NCI-H2227 (cell line): ENCODE data around the gene PRF1.
"Not testable (repeated sequence)": the region's sequence is repeated elsewhere in the genome, so short reads cannot be mapped to it uniquely, and the experiment has no call there.

ENCODE experiments used
- DNase-seq: peaks from one replicate; lab custom pipeline; 2025; ENCODE audit not compliant: unreplicated experiment; lab: John Stamatoyannopoulos, UW

The PRF1 gene

DNA sequence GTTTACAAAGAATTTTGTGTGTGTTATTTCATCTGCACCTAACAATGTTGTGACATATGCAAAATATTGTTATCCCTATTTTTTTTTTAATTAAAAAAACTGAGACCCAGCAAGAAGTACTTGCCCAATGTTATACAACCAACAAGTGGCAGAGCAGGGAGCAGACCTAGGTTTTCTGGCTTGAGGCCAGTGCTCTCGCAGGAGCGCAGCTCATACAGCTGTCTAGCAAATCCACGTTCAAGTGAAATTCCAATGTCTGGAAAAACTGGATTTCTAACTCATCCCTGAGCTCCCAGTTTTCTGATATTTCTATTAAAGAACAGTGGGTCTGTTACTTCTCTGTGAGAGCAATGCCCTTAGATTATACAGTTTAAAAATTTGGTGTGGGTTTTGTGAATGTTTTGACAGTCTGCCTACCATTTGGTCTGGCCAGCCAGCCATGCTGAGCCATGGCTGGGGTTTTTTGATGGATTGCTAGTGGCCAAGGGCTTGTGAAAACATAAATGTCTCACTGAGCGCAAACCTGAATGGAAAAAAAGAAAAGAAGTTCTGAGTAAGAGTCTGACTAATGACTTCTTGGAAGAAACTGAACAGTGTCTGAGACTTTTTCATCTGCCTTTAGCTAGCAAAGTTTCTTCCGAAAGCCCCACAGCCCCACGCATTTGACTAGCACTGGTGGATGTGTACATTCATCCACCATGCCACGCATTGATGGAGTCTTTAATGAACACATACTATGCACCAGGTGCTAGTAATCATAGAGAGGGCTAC, 15.4 kb upstream of the PRF1 start:
- no peak for DNase-seq

DNA sequence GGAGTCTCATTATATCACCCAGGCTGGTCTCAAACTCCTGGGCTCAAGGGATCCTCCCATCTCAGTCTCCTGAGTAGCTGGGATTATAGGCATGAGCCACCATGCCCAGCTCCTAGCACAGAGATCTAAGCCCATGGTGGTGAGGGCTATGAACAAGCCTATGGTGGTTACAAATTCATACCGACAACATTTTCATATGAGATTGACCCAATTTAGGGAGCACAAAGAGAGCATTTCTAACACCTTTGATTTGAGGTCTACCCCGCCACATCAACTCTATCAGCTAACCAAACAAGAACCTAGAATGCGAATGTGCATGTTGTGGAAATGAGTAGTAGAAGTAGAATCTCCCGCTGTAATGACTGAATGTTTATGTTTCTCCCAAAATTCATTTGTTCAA, 14.2 kb upstream of the PRF1 start:
- DNase-seq = no peak

DNA sequence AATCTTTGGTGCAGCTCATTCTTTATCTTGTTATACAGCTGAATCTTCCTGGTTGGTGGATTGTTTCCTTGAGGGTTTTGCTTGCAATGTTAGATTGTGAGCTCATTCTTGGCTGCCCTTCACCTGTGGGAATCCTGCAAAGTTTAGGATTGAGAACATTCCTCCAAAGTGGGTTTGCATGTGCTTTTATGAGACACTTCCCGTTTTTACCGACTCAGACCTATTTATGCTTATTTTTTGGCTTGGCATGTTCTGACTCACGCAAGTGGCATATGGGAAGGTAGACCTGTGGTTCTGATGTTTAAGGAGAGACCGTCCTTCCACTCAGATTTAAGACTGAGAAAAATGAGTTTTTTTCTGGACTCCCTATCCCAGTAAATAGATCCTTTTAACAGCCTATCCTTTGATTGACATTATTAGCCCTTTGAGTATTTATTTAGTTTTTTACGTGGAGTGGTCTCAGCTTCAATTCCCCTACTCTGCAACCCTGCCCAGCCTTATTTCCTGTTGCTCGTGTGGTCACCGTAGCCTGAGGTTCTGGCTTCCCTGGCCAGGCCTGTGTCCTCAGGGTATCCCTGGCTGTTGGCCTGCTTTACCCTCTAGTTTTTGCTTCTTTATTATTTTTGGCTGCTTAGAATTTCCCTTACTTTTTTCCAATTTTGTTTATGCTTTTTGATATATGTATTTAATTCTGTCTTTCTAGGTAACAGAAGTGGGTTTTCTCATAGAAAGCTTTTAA, 13.4 kb upstream of the PRF1 start:
- DNase-seq = no peak

DNA sequence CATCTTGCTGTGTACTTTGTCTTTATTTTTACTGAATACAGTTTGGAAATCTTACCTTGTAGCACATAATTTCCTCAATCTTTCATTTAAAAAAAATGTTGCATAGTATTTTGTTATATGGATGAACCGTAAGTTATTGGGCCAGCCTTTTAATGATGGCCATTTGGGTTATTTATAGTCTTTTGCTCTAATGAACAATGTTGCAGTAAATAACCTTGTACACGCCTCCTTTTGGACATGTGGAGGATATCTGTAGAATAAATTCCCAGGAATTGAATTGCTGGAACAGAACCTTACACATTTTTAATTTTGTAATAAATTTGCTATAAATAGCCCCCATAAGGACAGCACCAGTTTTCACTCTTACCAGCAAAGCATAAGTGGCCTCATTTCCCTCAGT, 12.7 kb upstream of the PRF1 start:
- DNase-seq = no peak

DNA sequence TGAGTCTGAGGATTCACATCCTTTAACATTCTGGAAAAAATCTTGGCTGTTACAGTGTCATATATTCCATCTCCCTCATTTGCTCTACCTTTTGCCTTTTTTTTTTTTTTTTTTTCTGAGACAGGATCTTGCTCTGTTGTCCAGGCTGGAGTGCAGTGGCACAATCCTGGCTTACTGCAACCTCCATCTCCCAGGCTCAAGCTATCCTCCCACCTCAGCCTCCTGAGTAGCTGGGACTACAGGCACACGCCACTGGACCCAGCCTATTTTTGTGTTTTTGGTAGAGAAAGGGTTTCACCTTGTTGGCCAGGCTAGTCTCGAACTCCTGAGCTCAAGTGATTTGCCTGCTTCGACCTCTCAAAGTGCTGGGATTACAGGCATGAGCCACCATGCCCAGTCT, 11.8 kb upstream of the PRF1 start:
- not testable (repeated sequence) for DNase-seq

DNA sequence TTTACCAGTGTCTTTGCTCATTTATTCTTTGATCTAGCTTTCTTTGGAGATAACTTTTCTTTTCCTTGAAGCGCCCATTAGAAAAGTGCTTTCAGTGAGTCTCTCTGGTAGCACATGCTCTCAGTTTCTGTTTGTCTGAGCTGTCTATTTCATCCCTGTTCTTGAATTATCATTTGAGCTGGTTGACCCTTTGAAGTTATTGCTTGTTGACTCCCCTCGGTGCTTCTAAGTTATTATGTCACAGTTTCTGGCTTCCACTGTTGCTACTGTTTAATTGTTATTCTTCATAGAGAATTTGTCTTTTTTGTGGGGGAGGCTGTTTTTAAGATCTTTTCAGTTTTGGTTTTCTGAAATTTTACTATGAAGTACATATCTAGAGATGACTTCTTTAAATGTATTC, 11.4 kb upstream of the PRF1 start:
- no peak for DNase-seq

DNA sequence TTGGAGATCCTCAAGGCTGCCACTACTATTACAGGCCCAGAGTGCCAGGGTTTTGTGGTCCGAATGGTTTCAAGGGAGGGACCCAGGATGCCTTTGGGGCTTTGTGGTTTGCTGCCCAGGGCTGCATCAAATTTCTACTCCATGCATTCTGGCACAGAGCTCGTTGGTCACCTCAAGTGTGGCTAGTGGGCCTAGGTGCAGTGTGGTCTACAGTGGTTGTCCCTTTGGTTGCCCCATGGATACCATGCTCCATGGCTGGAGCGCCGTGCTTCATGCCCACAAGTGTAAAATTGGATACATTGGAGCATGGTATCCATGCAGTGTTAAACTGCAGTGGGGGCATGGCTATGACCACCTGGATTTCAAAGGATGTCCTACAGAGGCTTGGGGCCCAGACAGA, 5.4 kb upstream of the PRF1 start:
- DNase-seq = no peak

DNA sequence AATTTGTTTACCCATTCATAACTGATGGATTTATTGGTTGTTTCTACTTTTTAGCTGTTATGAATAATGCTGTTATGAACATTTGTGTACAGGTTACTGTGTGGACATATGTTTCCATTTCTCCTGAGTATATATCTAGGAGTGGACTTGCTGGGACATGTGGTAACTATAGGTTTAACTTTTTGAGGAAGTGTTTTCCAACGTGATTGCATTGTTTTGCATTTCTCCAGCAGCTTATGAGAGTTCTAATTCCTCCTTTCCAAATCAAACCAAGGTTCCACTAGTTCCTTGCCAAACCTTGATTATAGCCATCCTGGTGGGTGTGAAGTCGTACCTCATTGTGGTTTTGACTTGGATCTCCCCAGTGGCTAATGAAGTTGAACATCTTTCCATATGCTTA, 2.6 kb upstream of the PRF1 start:
- no peak for DNase-seq

DNA sequence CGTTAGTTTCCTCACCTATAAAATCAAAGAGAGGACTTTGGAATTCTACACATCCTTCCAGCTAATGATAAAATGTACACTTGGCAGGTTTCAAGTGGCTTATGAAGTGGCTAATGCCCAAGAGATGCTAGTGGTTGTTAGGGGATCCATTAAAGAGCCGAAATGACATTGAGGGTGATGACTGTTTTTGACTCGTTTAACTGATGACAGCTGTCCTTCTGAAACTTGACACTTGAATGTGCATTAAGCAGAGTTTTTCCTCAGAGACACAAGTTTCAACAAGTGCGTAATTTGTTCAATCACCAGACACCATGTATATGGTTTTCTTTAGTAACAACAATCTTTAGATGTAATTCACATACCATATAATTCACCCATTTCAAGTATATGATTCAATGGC, 1.6 kb upstream of the PRF1 start:
- DNase-seq = no peak

DNA sequence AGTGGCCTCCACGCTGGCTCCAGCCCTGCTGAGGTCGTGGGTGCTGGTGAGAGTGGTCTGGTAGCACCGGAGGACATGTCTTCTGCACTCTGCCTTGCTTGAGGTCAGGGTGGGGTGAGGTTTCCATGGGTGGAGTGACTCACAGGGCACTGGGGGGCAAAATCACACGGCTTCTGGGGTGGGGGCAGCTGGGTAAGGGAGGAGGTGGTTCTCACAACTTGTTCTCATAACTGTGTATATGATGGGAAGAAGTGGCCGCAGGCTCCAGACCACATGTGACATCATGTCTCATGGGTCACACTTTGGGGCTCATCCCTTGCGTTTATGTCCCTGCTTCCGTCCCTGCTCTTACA, 884 bp upstream of the PRF1 start:
- no peak for DNase-seq

DNA sequence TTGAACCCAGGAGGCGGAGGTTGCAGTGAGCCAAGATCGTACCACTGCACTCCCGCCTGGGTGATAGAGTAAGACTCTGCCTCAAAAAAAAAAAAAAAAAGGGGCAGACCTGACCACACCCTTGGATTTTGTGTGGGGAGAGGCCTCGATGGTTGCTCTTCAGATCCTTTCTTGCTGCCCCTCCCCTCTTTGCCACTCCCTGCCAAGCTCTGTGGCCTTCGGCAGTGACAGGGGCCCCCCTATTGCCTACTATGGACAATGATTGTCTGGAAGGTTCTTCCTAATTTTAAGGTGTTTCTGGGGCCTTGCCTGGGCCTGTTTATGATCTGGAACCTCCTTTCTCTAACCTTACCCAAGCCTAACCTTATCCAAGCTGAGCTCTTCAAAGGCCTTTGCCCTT, 795 bp downstream of the PRF1 start:
- no peak for DNase-seq

DNA sequence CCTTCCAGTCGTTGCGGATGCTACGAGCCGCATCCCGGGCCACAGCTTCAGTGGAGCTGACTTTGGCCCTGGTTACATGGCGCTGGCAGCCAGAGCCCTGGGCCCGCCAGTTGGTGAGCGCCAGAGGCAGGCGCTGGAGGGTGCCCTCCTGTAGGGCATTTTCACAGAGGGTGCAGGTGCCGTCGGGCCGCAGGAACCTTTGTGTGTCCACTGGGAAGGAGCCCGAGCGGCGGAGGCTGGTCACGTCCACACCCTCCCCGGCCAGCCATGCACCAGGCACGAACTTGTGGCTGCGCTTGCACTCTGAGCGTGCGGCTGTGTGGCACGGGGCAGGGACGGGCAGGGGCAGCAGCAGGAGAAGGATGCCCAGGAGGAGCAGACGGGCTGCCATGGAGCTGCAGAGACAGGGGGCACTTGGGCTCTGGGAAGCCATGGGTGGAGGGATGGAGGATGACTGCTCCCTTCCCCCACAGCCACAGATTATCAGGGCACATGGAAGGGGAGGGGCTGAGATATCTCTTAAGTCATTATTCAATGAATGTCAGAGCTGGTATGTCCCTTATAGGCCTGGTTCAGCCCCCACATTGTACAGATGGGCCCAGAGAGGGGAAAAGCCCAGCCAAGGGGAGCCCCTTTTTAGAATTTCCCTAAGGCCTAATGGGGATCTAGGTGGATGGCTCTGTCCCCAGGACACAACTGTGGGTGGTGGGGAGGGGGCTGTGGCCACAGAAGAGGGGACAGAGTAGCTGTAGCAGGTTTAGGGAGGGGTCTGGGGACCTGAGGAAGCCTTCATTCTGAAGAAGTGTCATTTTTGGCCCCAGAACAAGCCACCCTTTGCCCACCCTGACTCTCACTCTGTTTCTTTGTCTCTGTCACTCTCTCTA, 1.8 kb downstream of the PRF1 start:
- no peak for DNase-seq

DNA sequence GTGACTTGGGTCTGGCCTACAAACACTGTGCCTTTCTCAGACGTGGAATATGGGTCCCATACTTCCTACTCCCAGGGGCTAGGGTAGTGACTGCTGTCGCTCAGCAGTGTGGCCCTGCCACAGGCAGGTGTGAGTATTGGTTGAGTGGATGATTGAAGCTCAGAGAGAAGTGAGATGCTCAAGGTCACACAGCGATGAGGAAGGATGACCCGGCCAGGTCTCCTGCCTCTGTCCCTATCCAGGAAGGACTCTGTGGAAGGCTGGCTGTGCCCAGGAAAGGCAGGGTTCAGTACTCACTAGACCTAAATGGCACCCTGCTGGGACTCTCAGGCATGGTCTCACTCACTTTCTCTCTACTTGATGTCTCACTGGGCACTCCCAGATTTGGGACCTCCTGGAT, 2.8 kb downstream of the PRF1 start:
- DNase-seq = no peak

DNA sequence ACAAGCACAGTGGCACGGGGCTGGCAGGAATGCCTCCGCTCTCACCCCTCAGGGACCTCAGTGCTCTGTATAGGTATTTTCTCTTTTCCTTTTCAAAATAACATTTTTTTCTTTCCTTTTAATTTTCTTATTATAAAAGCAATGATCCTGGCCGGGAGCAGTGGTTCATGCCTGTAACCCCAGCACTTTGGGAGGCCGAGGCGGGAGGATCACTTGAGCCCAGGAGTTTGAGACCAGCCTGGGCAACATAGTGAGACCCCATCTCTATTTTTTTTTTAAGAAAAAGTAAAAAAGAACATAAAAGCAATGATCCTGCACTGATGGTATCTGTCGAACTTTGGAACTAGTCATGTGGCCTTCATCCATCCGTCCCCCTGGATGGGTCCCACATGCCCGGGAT, 3.2 kb downstream of the PRF1 start:
- no peak for DNase-seq

DNA sequence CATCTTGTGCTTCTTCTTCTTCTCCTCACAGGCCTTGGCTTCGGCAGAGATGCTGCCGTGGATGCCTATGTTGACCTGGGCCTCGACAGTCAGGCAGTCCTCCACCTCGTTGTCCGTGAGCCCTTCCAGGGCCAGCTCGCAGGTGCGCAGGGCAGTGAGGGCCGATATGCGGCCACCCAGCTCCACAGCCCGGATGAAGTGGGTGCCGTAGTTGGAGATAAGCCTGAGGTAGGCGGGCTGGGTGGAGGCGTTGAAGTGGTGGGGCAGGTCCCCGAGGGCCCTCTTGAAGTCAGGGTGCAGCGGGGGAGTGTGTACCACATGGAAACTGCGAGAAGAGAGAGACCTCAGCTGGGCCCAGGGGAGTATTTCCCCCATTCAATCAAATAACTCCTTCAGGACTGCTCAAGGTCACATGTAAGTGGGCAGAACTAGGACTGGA, 3.7 kb downstream of the PRF1 start:
- no peak for DNase-seq

DNA sequence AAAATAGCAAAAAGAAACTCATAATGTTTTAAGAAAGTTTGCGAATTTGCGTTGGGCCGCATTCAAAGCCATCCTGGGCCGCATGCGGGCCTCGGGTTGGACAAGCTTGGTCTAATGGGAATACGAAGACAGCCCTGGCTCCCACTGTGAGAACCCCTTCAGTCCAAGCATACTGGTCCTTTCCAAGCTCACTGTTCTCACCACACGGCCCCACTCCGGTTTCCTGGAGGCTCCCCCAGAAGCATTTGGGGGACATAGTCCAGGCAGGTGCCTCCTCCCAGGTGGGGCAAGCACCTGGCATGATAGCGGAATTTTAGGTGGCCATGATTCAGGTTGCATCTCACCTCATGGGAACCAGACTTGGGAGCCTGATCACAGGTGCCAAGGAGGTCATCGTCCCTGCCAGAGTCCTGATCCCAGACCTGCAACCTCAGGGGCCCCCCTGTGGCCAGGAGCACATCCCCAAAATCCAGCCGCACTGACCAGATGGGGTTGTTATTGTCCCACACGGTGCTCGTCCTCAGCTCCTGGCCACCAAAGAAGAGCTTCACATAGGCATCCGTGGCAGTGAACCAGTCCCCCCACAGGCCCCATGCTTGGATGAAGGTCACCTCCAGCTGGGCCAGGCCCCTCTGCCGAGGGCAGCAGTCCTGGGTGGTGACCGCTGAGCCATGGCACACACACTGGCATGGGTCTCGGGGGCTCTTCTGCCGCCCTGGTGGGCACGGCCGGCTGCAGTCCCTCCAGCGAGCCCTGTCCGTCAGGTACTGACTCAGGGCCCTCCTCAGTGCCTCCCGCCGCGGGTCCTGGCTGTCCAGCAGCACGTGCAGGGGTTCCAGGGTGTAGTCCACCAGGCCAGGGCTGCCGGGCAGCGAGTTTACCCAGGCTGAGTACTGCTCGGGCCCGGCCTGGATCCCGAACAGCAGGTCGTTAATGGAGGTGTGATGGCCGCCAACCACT, 4.4 kb downstream of the PRF1 start:
- no peak for DNase-seq

DNA sequence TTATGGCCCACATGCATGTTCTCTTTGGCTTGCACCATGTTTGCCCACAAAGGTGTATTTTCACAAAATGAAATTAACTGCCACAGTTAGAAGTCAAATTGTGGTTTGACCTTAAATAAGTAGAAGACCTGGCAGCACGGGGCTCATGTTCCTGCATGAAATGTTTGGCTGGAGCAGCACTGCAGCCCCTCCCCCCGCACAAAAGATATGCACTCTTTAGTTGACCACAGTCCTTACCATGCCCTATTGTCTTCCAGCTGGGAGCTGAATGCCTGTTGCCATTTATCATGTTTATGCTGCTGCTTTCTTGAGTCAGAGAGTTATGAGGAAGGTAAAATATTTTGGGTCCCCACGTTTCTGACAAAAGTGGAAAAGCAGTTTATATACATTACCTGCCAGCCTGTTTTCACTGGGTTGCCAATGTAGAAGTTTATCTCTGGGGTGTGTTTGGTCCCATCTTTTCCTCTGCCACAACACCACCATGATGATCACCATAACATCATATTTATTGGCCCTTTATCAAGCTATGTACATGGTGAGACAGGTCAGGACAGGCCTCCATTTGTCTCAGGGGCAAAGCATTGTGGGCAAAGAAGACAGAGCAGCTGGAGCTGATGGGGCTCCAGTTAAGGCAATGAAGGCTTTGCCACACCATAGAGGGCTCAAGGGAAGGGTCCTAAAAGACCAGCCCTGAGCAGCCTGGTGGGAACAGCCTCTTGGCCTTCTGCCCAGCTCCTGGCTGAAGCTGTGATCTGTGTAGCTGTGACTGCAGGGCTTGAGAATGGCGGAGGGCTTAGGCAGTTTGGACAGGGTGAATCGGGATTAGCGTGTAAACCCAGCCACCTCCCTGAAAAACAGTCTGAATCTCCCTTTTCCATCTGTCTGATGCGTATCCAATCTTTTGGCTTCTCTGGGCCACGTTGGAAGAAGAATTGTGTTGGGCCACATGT, 5.4 kb downstream of the PRF1 start:
- no peak for DNase-seq

DNA sequence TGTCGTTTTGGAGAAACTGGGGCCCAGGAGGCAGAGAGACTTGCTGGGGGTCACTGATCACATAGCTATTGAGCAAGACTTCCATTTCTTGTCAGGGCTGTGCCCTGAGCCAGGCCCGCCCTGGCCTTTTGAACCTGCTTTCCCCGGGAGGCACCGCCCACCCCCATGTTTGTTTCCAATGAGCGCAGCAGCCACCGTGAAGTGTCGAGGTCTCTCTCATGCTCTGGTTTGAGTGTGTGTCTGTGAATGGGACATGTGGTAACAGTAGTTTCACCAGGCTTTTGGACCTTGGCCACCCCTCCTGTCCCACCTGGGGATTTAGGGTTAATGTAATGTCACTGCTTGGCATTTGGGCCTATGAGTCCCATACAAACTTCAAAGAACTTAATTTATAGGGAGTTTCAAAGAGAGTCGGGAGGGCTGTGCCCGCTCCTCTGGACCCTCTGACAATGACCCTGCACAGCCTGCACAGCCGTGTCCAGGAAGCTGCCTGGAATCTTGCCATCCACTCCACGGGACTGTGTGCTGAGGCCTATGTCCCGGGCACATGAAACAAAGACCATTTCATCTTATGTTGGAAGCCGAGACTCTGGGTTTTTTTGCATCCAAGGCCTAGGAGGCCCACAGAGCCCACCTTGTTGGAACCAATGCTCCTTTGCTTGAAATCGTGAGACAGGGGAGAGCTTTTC, 6.3 kb downstream of the PRF1 start:
- no peak for DNase-seq

DNA sequence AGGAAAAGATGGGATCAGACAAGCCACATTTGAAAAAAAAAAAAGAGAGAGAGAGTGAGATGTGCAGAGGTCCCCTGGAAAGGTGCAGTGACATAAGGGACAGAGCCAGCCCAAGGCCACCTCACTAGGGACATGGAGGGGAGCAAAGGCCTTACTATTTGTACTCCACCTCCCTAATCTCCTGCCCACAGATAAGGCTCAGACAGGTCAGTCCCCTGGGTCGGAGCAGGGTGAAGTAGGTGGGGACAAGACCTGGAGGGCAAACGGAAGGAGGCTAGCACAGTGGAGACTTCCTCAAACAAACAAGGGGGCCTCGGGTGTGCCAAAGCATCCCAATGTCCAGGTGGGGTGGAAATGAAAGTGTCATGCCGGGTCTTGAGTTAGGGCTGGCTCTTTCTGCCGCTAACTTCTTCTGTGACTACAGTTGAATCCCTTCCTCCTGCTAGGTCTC, 7.0 kb downstream of the PRF1 start:
- DNase-seq = no peak
